GM12878 (cell line): Measurements from ENCODE around the gene PRSS50. TPM values are rescaled to one million over a fixed set of nuclear protein-coding genes. Genes with fewer than 3 reads are reported as not detected.

Experiments used
- ATAC-seq: fragments of 200-7000 bp; cut with Tn5 transposase; 3 replicates; pipeline ENCODE4 v1.9.1; 2020; ENCODE audit warnings: mild to moderate bottlenecking, moderate library complexity
- BruUV-seq: library from RNA; stranded (reverse); fragments of 400-500 nt; replicated peaks from 2 replicates; lab custom pipeline; 2021; lab: Mats Ljungman, UMichigan
- CTCF ChIA-PET: fragments of 300-600 bp; sonication (Branson Sonifier 250); formaldehyde crosslinking; extraction: SDS; loops from one replicate; lab custom pipeline; 2021; ENCODE audit warnings: inconsistent platforms; lab: Yijun Ruan, JAX
- POLR2A ChIA-PET: fragments of 350-600 bp; formaldehyde crosslinking; extraction: SDS; loops from one replicate; lab custom pipeline; 2021; ENCODE audit warnings: inconsistent platforms; lab: Charles Lee
- RAD21 ChIA-PET: fragments of 300-600 bp; sonication (Branson Sonifier 250); formaldehyde crosslinking; loops from one replicate; lab custom pipeline; 2023; ENCODE audit warnings: antibody characterized with exemption; ENCODE audit not compliant: unreplicated experiment; lab: Charles Lee
- SMC1A ChIA-PET: fragments of 300-600 bp; sonication (Branson Sonifier 250); formaldehyde crosslinking; loops from one replicate; lab custom pipeline; 2023; ENCODE audit not compliant: unreplicated experiment, uncharacterized antibody; lab: Charles Lee
- DNase-seq: peaks from one replicate; pipeline ENCODE4 v3.0.0-alpha.2; 2011; ENCODE audit warnings: low read depth, low spot score
- FAIRE-seq: peaks from 3 replicates; lab custom pipeline; 2011; peaks lifted over from hg19 to GRCh38; lab: Jason Lieb, UNC
- H2AFZ ChIP-seq: 2 replicates; pipeline ENCODE4 v1.6.0; 2011; ENCODE audit warnings: low read depth, low read length, control low read depth; ENCODE audit not compliant: control insufficient read depth
- H3K27ac ChIP-seq: 2 replicates; pipeline ENCODE4 v1.5.1; 2011; ENCODE audit warnings: control low read depth; ENCODE audit not compliant: control insufficient read depth, insufficient read depth
- H3K27me3 ChIP-seq, 2 experiments: replicated peaks in 1 of 2; 2 replicates each; pipeline versions ENCODE4 v1.6.0 to v1.6.1; 2011; ENCODE audit warnings: low read length in 1 of 2; ENCODE audit not compliant: control insufficient read depth in 2 of 2, insufficient read depth in 2 of 2
- H3K36me3 ChIP-seq, 2 experiments: 2 replicates each; pipeline ENCODE4 v1.5.1; 2011; ENCODE audit warnings: low read length in 1 of 2; ENCODE audit not compliant: control insufficient read depth in 2 of 2, insufficient read depth in 2 of 2
- H3K4me1 ChIP-seq: 2 replicates; pipeline ENCODE4 v1.6.1; 2011; ENCODE audit warnings: mild to moderate bottlenecking, low read length, moderate library complexity, mixed read lengths; ENCODE audit not compliant: control insufficient read depth, insufficient read depth
- H3K4me2 ChIP-seq: 2 replicates; pipeline ENCODE4 v1.6.0; 2011; ENCODE audit warnings: control low read depth; ENCODE audit not compliant: control insufficient read depth, insufficient read depth
- H3K4me3 ChIP-seq: fragments of 200-600 bp; sonication (generic); 2 replicates; pipeline ENCODE4 v1.5.1; 2016
- H3K79me2 ChIP-seq: 2 replicates; pipeline ENCODE4 v1.6.0; 2011; ENCODE audit warnings: low read length; ENCODE audit not compliant: control insufficient read depth, insufficient read depth
- H3K9ac ChIP-seq: 2 replicates; pipeline ENCODE4 v1.8.0; 2011; ENCODE audit warnings: low read length, control low read depth, mixed read lengths; ENCODE audit not compliant: control insufficient read depth, insufficient read depth
- H3K9me3 ChIP-seq: replicated peaks from 3 replicates; pipeline ENCODE4 v1.5.1; 2011; ENCODE audit warnings: mild to moderate bottlenecking, low read length; ENCODE audit not compliant: control insufficient read depth, insufficient read depth
- H4K20me1 ChIP-seq: 2 replicates; pipeline ENCODE4 v1.6.0; 2011; ENCODE audit not compliant: control insufficient read depth, insufficient read depth
- ATF3 ChIP-seq: IDR thresholded peaks from 2 replicates; pipeline ENCODE4 v1.6.1; 2011; ENCODE audit warnings: low read depth, mild to moderate bottlenecking, low read length, moderate library complexity, borderline replicate concordance; ENCODE audit errors: extremely low read depth
- BACH1 ChIP-seq: fragments of 450-650 bp; IDR thresholded peaks from 2 replicates; pipeline ENCODE4 v1.6.1; 2017; ENCODE audit warnings: mild to moderate bottlenecking, borderline replicate concordance
- BCL11A ChIP-seq: IDR thresholded peaks from 2 replicates; pipeline ENCODE4 v1.6.1; 2011; ENCODE audit warnings: low read depth, low read length
- GATAD2B ChIP-seq: fragments of 450-650 bp; conservative IDR thresholded peaks from 2 replicates; pipeline ENCODE4 v1.6.1; 2017; ENCODE audit warnings: low read depth, mild to moderate bottlenecking, moderate library complexity
- HDGF ChIP-seq: fragments of 450-650 bp; IDR thresholded peaks from 2 replicates; pipeline ENCODE4 v1.6.1; 2016; ENCODE audit warnings: antibody characterized with exemption
- IRF3 ChIP-seq: fragments of 450-650 bp; IDR thresholded peaks from 2 replicates; pipeline ENCODE4 v1.6.1; 2014; ENCODE audit warnings: mild to moderate bottlenecking
- KAT2A ChIP-seq: conservative IDR thresholded peaks from 2 replicates; pipeline ENCODE4 v1.6.1; 2011; ENCODE audit warnings: low read depth, low read length; ENCODE audit not compliant: control insufficient read depth
- MTA2 ChIP-seq: fragments of 450-650 bp; IDR thresholded peaks from 2 replicates; pipeline ENCODE4 v1.6.1; 2016; ENCODE audit warnings: low read depth, mild to moderate bottlenecking, moderate library complexity
- NFIC ChIP-seq: IDR thresholded peaks from 2 replicates; pipeline ENCODE4 v1.6.1; 2012; ENCODE audit warnings: low read depth, mild to moderate bottlenecking, inconsistent platforms, low read length, moderate library complexity
- NFXL1 ChIP-seq: fragments of 450-650 bp; IDR thresholded peaks from 2 replicates; pipeline ENCODE4 v1.6.1; 2017; ENCODE audit warnings: antibody characterized with exemption, mild to moderate bottlenecking, borderline replicate concordance
- NFYB ChIP-seq: IDR thresholded peaks from 2 replicates; pipeline ENCODE4 v1.6.1; 2011; ENCODE audit warnings: low read depth, mild to moderate bottlenecking, low read length, improper control_type of control experiment, moderate library complexity; ENCODE audit not compliant: insufficient read depth
- PAX5 ChIP-seq: IDR thresholded peaks from 2 replicates; pipeline ENCODE4 v1.6.1; 2011; ENCODE audit warnings: low read depth, low read length, borderline replicate concordance
- POLR2AphosphoS2 ChIP-seq: IDR thresholded peaks from 2 replicates; pipeline ENCODE4 v1.6.1; 2011; ENCODE audit warnings: low read depth, mild to moderate bottlenecking, low read length, improper control_type of control experiment, moderate library complexity
- SMC3 ChIP-seq: IDR thresholded peaks from 2 replicates; pipeline ENCODE4 v1.6.1; 2011; ENCODE audit warnings: low read length, improper control_type of control experiment, borderline replicate concordance
- YBX1 ChIP-seq: fragments of 450-650 bp; IDR thresholded peaks from 2 replicates; pipeline ENCODE4 v1.6.1; 2016; ENCODE audit warnings: antibody characterized with exemption
- ZNF207 ChIP-seq: fragments of 450-650 bp; IDR thresholded peaks from 2 replicates; pipeline ENCODE4 v1.6.1; 2014; ENCODE audit warnings: antibody characterized with exemption, mild to moderate bottlenecking, borderline replicate concordance
- ZSCAN29 ChIP-seq: fragments of 450-650 bp; IDR thresholded peaks from 2 replicates; pipeline ENCODE4 v1.6.1; 2017; ENCODE audit warnings: mild to moderate bottlenecking, moderate library complexity
- WGBS: methylation state at CpG from one replicate; pipeline ENCODE4 v1.1.6; 2016; ENCODE audit warnings: low lambda C conversion rate; ENCODE audit not compliant: insufficient replicate concordance, insufficient coverage; ENCODE audit errors: missing lambda C conversion rate; 5-methylcytosine and 5-hydroxymethylcytosine counted together
- in situ Hi-C: fragments of 300-500 bp; cut with MboI; formaldehyde crosslinking; loops from 9 replicates; pipeline ENCODE4 v1.14.3; 2018; ENCODE audit warnings: mixed read lengths
- intact Hi-C: fragments of 100-400 bp; cut with micrococcal nuclease; formaldehyde crosslinking; loops from one replicate; pipeline ENCODE4 v1.14.2; 2022; ENCODE audit not compliant: unreplicated experiment
- polyA plus RNA-seq, 11 experiments: library from polyadenylated mRNA; depleted of rRNA in 4 of 11; unstranded in 6 of 11; stranded (reverse) in 5 of 11; fragments of >200 nt; fragmentation: Nextera tagmentation in 4 of 11; fragmentation: Illumina TruSeq in 1 of 11; extraction: Ambion mirVana in 4 of 11; extraction: Trizol in 1 of 11; gene quantifications; 1 replicate in 1 of 11; 2 replicates in 10 of 11; pipeline versions ENCODE4 v1.2.1 to v1.2.3, GENCODE V29; 2011 to 2016; ENCODE audit warnings: inconsistent platforms in 2 of 11, missing spikeins in 2 of 11, low read depth in 1 of 11
- total RNA-seq, 4 experiments: library from RNA; depleted of rRNA in 3 of 4; stranded (reverse); fragments of >200 nt in 3 of 4; fragmentation: Illumina TruSeq in 1 of 4; extraction: Trizol in 1 of 4; gene quantifications; 2 replicates each; pipeline versions ENCODE4 v1.2.1 to v1.2.3, GENCODE V29; 2013 to 2021
- TF ChIP-seq, protein P1 (sequence below): fragments of 450-650 bp; formaldehyde crosslinking; IDR thresholded peaks from 2 replicates; pipeline ENCODE4 v1.4.0; 2020; ENCODE audit warnings: mild to moderate bottlenecking, moderate library complexity

The PRSS50 gene
- total and polyA plus RNA-seq, 10 of the 15 experiments (the other 5 are each of a cell fraction or from before 2014, with no cell fraction given): 0.05 TPM; not detected in 9

GRCh38 chr3:46722443-46722842 is 4.8 kb upstream of the PRSS50 start:
- intact Hi-C loops (no loop called here), in situ Hi-C loops (no loop called here)
- BruUV-seq: no TSS peak
- Histone ChIP-seq H2AFZ (no peak overlapping the region), H3K4me1 (peaks cover 3% of the 10 kb centered on the region; the same call in 1 of the 2 replicates), H3K9me3 (no peaks in the 10 kb centered on the region), H3K4me2 (no peak overlapping the region), H3K4me3 (no peak overlapping the region), H3K36me3 (no peaks in the 10 kb centered on the region), H3K27ac (no peak overlapping the region), H3K79me2 (no peaks in the 10 kb centered on the region), H3K9ac (no peak overlapping the region), H3K27me3 (no peaks in the 10 kb centered on the region), H4K20me1 (no peaks in the 10 kb centered on the region)
- RAD21 ChIA-PET: no interaction called here
- ATAC-seq: no peak
- CTCF ChIA-PET: no interaction called here
- 68% methylated on average over 5 of the region's 5 CpGs for WGBS
- SMC1A ChIA-PET: no interaction called here
- POLR2A ChIA-PET: no interaction called here
- no peak for FAIRE-seq
- no peak for TF ChIP-seq ZNF207
- no peak for TF ChIP-seq IRF3
- TF ChIP-seq POLR2AphosphoS2: no peak
- TF ChIP-seq, protein P1, sequence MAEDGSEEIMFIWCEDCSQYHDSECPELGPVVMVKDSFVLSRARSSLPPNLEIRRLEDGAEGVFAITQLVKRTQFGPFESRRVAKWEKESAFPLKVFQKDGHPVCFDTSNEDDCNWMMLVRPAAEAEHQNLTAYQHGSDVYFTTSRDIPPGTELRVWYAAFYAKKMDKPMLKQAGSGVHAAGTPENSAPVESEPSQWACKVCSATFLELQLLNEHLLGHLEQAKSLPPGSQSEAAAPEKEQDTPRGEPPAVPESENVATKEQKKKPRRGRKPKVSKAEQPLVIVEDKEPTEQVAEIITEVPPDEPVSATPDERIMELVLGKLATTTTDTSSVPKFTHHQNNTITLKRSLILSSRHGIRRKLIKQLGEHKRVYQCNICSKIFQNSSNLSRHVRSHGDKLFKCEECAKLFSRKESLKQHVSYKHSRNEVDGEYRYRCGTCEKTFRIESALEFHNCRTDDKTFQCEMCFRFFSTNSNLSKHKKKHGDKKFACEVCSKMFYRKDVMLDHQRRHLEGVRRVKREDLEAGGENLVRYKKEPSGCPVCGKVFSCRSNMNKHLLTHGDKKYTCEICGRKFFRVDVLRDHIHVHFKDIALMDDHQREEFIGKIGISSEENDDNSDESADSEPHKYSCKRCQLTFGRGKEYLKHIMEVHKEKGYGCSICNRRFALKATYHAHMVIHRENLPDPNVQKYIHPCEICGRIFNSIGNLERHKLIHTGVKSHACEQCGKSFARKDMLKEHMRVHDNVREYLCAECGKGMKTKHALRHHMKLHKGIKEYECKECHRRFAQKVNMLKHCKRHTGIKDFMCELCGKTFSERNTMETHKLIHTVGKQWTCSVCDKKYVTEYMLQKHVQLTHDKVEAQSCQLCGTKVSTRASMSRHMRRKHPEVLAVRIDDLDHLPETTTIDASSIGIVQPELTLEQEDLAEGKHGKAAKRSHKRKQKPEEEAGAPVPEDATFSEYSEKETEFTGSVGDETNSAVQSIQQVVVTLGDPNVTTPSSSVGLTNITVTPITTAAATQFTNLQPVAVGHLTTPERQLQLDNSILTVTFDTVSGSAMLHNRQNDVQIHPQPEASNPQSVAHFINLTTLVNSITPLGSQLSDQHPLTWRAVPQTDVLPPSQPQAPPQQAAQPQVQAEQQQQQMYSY (CRISPR knock-in tag): no peak
- TF ChIP-seq NFYB: no peak
- no peak for TF ChIP-seq KAT2A
- TF ChIP-seq BACH1: no peak
- no peak for TF ChIP-seq PAX5
- TF ChIP-seq GATAD2B: no peak
- TF ChIP-seq SMC3: no peak
- TF ChIP-seq ATF3: no peak
- TF ChIP-seq NFIC: no peak
- TF ChIP-seq BCL11A: no peak
- TF ChIP-seq MTA2: no peak
- TF ChIP-seq YBX1: no peak
- no peak for TF ChIP-seq ZSCAN29
- no peak for TF ChIP-seq NFXL1
- no peak for TF ChIP-seq HDGF
- DNase-seq: no peak
